Measurements from ENCODE around the gene TUBD1.
A peak's percentile ranks its signal among the peaks of the same experiment; 100 is the strongest.

The TUBD1 gene

DNA sequence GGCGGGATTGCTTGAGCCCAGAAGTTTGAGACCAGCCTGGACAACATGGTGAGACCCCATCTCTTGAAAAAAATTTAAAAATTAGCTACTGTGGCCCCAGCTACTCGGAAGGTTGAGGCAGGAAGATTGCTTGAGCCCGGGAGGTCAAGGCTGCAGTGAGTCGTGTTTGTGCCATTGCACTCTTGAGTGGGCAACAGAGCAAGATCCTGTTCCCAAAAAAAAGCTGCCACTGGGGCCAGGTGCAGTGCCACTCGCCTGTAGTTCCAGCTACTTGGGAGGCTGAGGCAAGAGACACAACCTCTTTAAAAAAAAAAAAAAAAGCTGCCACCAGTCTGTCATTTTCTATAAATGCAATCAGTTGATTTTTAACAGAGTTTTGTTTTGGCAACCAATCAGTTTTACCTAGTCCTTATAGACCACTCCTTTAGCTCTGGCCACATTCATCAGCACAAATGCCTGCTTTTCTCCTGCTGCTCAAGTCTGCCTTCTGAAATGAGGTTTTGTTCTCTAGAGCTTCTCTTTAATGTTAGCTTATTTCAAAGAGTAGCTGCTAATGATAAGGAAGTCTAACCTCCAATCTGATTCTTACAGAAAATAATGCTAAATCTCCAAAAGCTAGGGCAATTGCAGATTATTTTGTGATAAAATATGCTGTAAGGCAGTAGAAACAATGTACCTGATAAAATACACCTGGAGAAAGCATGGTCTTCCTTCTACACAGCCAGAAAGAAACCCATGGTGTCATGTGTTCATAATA is 64.8 kb downstream of the TUBD1 start:
- Histone ChIP-seq H4K8ac (ENCODE audit: low read depth, low read length) (no peak overlapping the region), H3K27me3 (ENCODE audit: insufficient read depth, low read length) (no peaks in the 10 kb centered on the region), H3K4me1 (ENCODE audit: control insufficient read depth in 1 of 2, insufficient read depth in 2 of 2, low read length in 2 of 2) (peaks cover 3 to 8% of the 10 kb centered on the region in 2 experiments), H3K9ac (ENCODE audit: low read length) (no peak overlapping the region), H3K9me3 (ENCODE audit: insufficient read depth, low read depth, low read length) (no peaks in the 10 kb centered on the region), H2AFZ (ENCODE audit: insufficient read depth, low read length, poor library complexity) (no peak overlapping the region), H3K4me2 (ENCODE audit: low read length) (no peak overlapping the region), H3K4me3 (ENCODE audit: low read depth, low read length) (no peak overlapping the region), H2BK120ac (ENCODE audit: insufficient read depth, low read length, poor library complexity) (peak overlapping the region; percentile 3), H4K12ac (ENCODE audit: low read depth, low read length) (no peak overlapping the region), H3K14ac (ENCODE audit: low read length) (no peak overlapping the region), H2BK5ac (ENCODE audit: low read depth, low read length, poor library complexity) (no peak overlapping the region), H3K4ac (ENCODE audit: low read depth, low read length) (no peak overlapping the region), H2BK12ac (ENCODE audit: low read length) (no peak overlapping the region), H3K36me3 (ENCODE audit: control insufficient read depth in 1 of 2, insufficient read depth in 2 of 2, low read length in 2 of 2) (peaks cover 0 to 5% of the 10 kb centered on the region in 2 experiments), H3K23ac (ENCODE audit: low read length) (no peak overlapping the region), H4K91ac (ENCODE audit: low read depth, low read length) (peak overlapping the region; percentile 43), H3K79me2 (ENCODE audit: control insufficient read depth, insufficient read depth, low read length, poor library complexity) (no peaks in the 10 kb centered on the region), H3K79me1 (ENCODE audit: low read length) (peaks cover 8% of the 10 kb centered on the region), H3K27ac (ENCODE audit: low read depth, low read length) (no peak overlapping the region), H2AK5ac (ENCODE audit: low read length) (no peak overlapping the region), H3K18ac (ENCODE audit: low read length) (no peak overlapping the region)
- no CpG with 5 or more reads among the region's 5 CpGs for WGBS (ENCODE audit: extremely low coverage, insufficient coverage, insufficient read length)
- no peak for DNase-seq

DNA sequence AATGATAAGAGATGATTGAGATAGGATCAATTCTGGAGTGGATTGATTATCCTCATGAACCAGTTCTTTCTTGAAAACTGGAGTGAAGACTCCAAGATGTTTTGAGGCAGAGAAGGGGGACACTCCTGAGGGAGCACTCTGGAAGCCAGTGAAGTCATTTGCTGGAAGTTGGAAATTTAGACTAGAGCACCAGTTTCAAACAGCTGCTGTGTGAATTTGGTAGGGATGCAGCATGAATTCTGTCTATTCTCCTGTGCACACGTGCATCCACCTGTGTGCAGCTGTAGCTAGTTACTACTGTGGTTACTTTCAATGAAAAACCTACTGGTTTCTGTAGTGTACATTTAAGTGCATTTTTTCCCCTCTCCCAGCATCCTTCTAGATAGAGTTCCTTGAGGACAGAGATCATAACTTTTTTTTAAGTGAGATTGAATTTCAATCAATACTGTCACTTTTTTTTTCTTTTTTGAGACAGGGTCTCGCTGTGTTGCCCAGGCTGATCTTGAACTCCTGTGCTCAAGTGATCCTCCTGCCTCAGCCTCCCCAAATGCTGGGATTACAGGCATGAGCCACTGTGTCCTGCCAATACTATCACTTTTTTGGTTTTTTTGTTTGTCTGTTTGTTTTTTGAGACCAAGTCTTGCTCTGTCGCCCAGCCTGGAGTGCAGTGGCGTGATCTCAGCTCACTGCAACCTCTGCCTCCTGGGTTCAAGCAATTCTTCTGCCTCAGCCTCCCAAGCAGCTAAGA is 65.9 kb downstream of the TUBD1 start:
- H3K4me2 ChIP-seq (ENCODE audit: low read length) = no peak overlapping the region
- H3K4ac ChIP-seq (ENCODE audit: low read depth, low read length) = no peak overlapping the region
- no peak overlapping the region for H2BK5ac ChIP-seq (ENCODE audit: low read depth, low read length, poor library complexity)
- H3K9ac ChIP-seq (ENCODE audit: low read length) = no peak overlapping the region
- no peak overlapping the region for H3K23ac ChIP-seq (ENCODE audit: low read length)
- no peak overlapping the region for H4K8ac ChIP-seq (ENCODE audit: low read depth, low read length)
- no peaks in the 10 kb centered on the region for H3K9me3 ChIP-seq (ENCODE audit: insufficient read depth, low read depth, low read length)
- H2BK12ac ChIP-seq (ENCODE audit: low read length) = no peak overlapping the region
- no peak overlapping the region for H2AFZ ChIP-seq (ENCODE audit: insufficient read depth, low read length, poor library complexity)
- H3K4me3 ChIP-seq (ENCODE audit: low read depth, low read length) = no peak overlapping the region
- no peak overlapping the region for H4K12ac ChIP-seq (ENCODE audit: low read depth, low read length)
- no peak overlapping the region for H4K91ac ChIP-seq (ENCODE audit: low read depth, low read length)
- H3K79me2 ChIP-seq (ENCODE audit: control insufficient read depth, insufficient read depth, low read length, poor library complexity) = no peaks in the 10 kb centered on the region
- no peak overlapping the region for H3K27ac ChIP-seq (ENCODE audit: low read depth, low read length)
- no peak overlapping the region for H2BK120ac ChIP-seq (ENCODE audit: insufficient read depth, low read length, poor library complexity)
- no peak for DNase-seq
- H3K18ac ChIP-seq (ENCODE audit: low read length) = no peak overlapping the region
- H3K14ac ChIP-seq (ENCODE audit: low read length) = no peak overlapping the region
- H3K27me3 ChIP-seq (ENCODE audit: insufficient read depth, low read length) = no peaks in the 10 kb centered on the region
- H3K4me1 ChIP-seq (ENCODE audit: control insufficient read depth in 1 of 2, insufficient read depth in 2 of 2, low read length in 2 of 2) = peaks cover 3 to 8% of the 10 kb centered on the region in 2 experiments
- no peak overlapping the region for H2AK5ac ChIP-seq (ENCODE audit: low read length)
- peaks cover 7% of the 10 kb centered on the region for H3K79me1 ChIP-seq (ENCODE audit: low read length)
- H3K36me3 ChIP-seq (ENCODE audit: control insufficient read depth in 1 of 2, insufficient read depth in 2 of 2, low read length in 2 of 2) = peaks cover 0 to 5% of the 10 kb centered on the region in 2 experiments
- no CpG with 5 or more reads among the region's 4 CpGs for WGBS (ENCODE audit: extremely low coverage, insufficient coverage, insufficient read length)

DNA sequence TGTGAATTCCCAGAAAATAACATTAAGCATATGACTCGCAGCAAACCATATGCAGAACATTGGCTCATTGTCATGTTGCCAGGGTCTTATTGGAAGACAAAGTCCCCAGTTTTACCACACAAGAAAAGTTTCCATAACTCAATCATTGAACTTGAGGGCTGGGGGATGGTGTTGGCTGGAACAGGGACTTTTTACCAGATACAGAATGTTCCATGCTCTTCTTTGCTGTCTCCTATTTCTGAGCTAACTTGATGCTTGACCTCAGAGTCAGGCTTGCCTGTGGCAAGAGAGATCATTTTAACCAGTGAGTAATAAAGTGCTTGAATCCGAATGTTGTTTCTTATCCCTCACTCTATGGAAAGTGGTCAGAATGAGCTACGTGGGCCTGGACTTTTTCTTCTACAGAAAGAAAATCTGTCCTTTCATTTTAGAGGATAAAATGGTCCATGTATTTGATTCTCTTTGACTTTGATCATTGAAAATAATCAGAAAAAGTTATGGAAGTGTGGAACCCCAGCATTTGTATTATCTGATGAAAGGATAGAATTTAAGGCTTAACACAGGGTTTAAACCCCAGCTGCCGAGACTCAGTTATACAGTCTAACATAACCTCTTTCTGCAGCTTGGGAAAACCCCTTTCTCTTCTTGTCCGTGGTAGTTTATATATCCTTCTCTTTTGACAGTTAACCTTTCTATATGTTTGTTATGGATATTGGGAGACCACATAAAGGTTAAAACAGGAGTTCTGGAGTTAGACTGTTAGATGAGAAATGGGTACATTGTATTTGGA is 67.0 kb downstream of the TUBD1 start:
- Histone ChIP-seq H3K27ac (ENCODE audit: low read depth, low read length) (no peak overlapping the region), H3K36me3 (ENCODE audit: control insufficient read depth in 1 of 2, insufficient read depth in 2 of 2, low read length in 2 of 2) (peaks cover 0 to 5% of the 10 kb centered on the region in 2 experiments), H4K91ac (ENCODE audit: low read depth, low read length) (no peak overlapping the region), H3K4me2 (ENCODE audit: low read length) (no peak overlapping the region), H3K18ac (ENCODE audit: low read length) (no peak overlapping the region), H4K8ac (ENCODE audit: low read depth, low read length) (no peak overlapping the region), H3K79me1 (ENCODE audit: low read length) (peaks cover 5% of the 10 kb centered on the region), H2BK5ac (ENCODE audit: low read depth, low read length, poor library complexity) (no peak overlapping the region), H2AFZ (ENCODE audit: insufficient read depth, low read length, poor library complexity) (no peak overlapping the region), H3K27me3 (ENCODE audit: insufficient read depth, low read length) (no peaks in the 10 kb centered on the region), H4K12ac (ENCODE audit: low read depth, low read length) (no peak overlapping the region), H2AK5ac (ENCODE audit: low read length) (no peak overlapping the region), H3K23ac (ENCODE audit: low read length) (no peak overlapping the region), H3K4me3 (ENCODE audit: low read depth, low read length) (no peak overlapping the region), H3K4me1 (ENCODE audit: control insufficient read depth in 1 of 2, insufficient read depth in 2 of 2, low read length in 2 of 2) (peaks cover 3 to 7% of the 10 kb centered on the region in 2 experiments), H2BK12ac (ENCODE audit: low read length) (no peak overlapping the region), H3K9me3 (ENCODE audit: insufficient read depth, low read depth, low read length) (no peaks in the 10 kb centered on the region), H3K9ac (ENCODE audit: low read length) (no peak overlapping the region), H2BK120ac (ENCODE audit: insufficient read depth, low read length, poor library complexity) (no peak overlapping the region), H3K79me2 (ENCODE audit: control insufficient read depth, insufficient read depth, low read length, poor library complexity) (no peaks in the 10 kb centered on the region), H3K4ac (ENCODE audit: low read depth, low read length) (no peak overlapping the region), H3K14ac (ENCODE audit: low read length) (no peak overlapping the region)
- WGBS (ENCODE audit: extremely low coverage, insufficient coverage, insufficient read length) = no CpG with 5 or more reads among the region's 5 CpGs
- DNase-seq = peak in 1 of 2 donors; percentile 2

DNA sequence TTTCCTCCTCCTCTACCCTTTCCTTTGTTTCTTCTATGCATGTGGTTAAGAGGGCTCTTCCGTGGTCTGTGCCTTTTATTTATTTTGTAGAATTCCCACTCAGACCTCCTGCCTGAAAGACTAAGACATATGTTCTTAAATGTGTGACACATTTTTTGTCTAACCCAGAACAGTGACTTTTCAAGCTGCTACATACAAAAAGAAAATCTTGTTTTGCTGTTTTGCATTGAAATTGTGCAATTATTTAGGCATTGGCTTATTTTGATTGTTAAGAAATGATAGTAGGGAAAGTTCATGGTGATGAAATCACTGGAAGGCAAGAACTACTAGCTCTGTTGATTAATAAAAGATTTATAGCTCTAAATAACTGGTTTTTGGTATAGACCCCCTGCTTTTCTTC is 76.8 kb downstream of the TUBD1 start:
- H2BK12ac ChIP-seq (ENCODE audit: low read length) = no peak overlapping the region
- no peak overlapping the region for H2AK5ac ChIP-seq (ENCODE audit: low read length)
- no peaks in the 10 kb centered on the region for H3K9me3 ChIP-seq (ENCODE audit: insufficient read depth, low read depth, low read length)
- no peak overlapping the region for H3K18ac ChIP-seq (ENCODE audit: low read length)
- no peaks in the 10 kb centered on the region for H3K4me1 ChIP-seq (ENCODE audit: control insufficient read depth in 1 of 2, insufficient read depth in 2 of 2, low read length in 2 of 2)
- H3K23ac ChIP-seq (ENCODE audit: low read length) = no peak overlapping the region
- no peak overlapping the region for H3K4ac ChIP-seq (ENCODE audit: low read depth, low read length)
- no peak overlapping the region for H2AFZ ChIP-seq (ENCODE audit: insufficient read depth, low read length, poor library complexity)
- H3K79me2 ChIP-seq (ENCODE audit: control insufficient read depth, insufficient read depth, low read length, poor library complexity) = no peaks in the 10 kb centered on the region
- H2BK120ac ChIP-seq (ENCODE audit: insufficient read depth, low read length, poor library complexity) = no peak overlapping the region
- no peak overlapping the region for H3K14ac ChIP-seq (ENCODE audit: low read length)
- peak in 1 of 2 donors; percentile 22 for DNase-seq
- peaks cover 2% of the 10 kb centered on the region in 2 experiments for H3K36me3 ChIP-seq (ENCODE audit: control insufficient read depth in 1 of 2, insufficient read depth in 2 of 2, low read length in 2 of 2)
- H3K4me2 ChIP-seq (ENCODE audit: low read length) = no peak overlapping the region
- H3K27me3 ChIP-seq (ENCODE audit: insufficient read depth, low read length) = no peaks in the 10 kb centered on the region
- H3K9ac ChIP-seq (ENCODE audit: low read length) = no peak overlapping the region
- no peaks in the 10 kb centered on the region for H3K79me1 ChIP-seq (ENCODE audit: low read length)
- no peak overlapping the region for H3K4me3 ChIP-seq (ENCODE audit: low read depth, low read length)
- H2BK5ac ChIP-seq (ENCODE audit: low read depth, low read length, poor library complexity) = no peak overlapping the region
- H3K27ac ChIP-seq (ENCODE audit: low read depth, low read length) = no peak overlapping the region
- H4K8ac ChIP-seq (ENCODE audit: low read depth, low read length) = no peak overlapping the region
- H4K12ac ChIP-seq (ENCODE audit: low read depth, low read length) = no peak overlapping the region
- no CpG with 5 or more reads among the region's 1 CpG for WGBS (ENCODE audit: extremely low coverage, insufficient coverage, insufficient read length)
- no peak overlapping the region for H4K91ac ChIP-seq (ENCODE audit: low read depth, low read length)
